ENCODE data around the gene UBE3C. TPM values are rescaled to one million over a fixed set of nuclear protein-coding genes. Genes with fewer than 3 reads are reported as not detected.
"Not testable (repeated sequence)": the region's sequence is repeated elsewhere in the genome, so short reads cannot be mapped to it uniquely, and the experiment has no call there.

Gene UBE3C
- total RNA-seq, 2 donors from 2014 or later, result 35.8 to 35.9 TPM

DNA sequence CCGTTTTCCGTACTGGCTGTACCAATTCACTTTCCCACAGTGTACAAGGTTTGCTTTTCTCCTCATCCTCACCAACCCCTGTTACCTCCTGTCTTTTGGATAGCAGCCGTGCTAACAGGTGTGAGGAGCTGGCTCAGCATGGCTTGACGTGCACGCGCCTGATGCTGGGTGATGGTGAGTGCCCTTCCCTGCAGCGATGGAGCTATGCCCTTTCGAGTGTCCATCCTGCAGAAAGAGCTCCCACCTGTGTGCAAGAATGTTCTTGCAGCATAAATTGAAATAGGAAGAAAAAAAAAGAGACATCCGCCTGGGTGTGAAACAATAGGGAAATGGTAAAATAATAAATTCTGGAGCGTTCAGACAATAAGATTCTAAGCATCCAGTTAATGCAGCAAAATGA is 9.5 kb upstream of the UBE3C start:
- Histone ChIP-seq H3K4me1 (no peaks in the 10 kb centered on the region), H3K36me3 (replicated peaks in 1 of 2; ENCODE audit: insufficient read depth in 1 of 2, low read depth in 2 of 2) (no peaks in the 10 kb centered on the region), H3K9me3 (no peaks in the 10 kb centered on the region), H3K27ac (no peak overlapping the region), H3K27me3 (no peaks in the 10 kb centered on the region), H3K4me3 (no peak overlapping the region)
- ATAC-seq (no peak), DNase-seq (peak in 3 of 4 donors; percentile 34 to 49 (median 43))
- 47 to 59% methylated on average over 10 of the region's 10 CpGs for WGBS, 2 donors
- intact Hi-C loops (cut with DNase I), result no loop called here
- TF ChIP-seq, protein P1, sequence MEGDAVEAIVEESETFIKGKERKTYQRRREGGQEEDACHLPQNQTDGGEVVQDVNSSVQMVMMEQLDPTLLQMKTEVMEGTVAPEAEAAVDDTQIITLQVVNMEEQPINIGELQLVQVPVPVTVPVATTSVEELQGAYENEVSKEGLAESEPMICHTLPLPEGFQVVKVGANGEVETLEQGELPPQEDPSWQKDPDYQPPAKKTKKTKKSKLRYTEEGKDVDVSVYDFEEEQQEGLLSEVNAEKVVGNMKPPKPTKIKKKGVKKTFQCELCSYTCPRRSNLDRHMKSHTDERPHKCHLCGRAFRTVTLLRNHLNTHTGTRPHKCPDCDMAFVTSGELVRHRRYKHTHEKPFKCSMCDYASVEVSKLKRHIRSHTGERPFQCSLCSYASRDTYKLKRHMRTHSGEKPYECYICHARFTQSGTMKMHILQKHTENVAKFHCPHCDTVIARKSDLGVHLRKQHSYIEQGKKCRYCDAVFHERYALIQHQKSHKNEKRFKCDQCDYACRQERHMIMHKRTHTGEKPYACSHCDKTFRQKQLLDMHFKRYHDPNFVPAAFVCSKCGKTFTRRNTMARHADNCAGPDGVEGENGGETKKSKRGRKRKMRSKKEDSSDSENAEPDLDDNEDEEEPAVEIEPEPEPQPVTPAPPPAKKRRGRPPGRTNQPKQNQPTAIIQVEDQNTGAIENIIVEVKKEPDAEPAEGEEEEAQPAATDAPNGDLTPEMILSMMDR (IDR thresholded peaks at IDR 0.05), result peak in 3 of 7 experiments; percentile 6 to 34 (median 22)
- no peak for TF ChIP-seq POLR2A (IDR thresholded peaks at IDR 0.05)

GRCh38 chr7:157129907-157130460 is 8.7 kb upstream of the UBE3C start:
- no peak for TF ChIP-seq POLR2A (IDR thresholded peaks at IDR 0.05)
- TF ChIP-seq, protein P1 (IDR thresholded peaks at IDR 0.05), result no peak
- DNase-seq, result no peak
- intact Hi-C loops (cut with DNase I), result loop anchor here (10.0 kb wide), 1 partner anchor 125 kb away; no protein-coding TSS in a partner anchor
- H3K4me1 ChIP-seq, result no peaks in the 10 kb centered on the region
- H3K4me3 ChIP-seq, result no peak overlapping the region
- ATAC-seq, result no peak
- H3K27me3 ChIP-seq, result no peaks in the 10 kb centered on the region
- no peaks in the 10 kb centered on the region for H3K36me3 ChIP-seq (replicated peaks in 1 of 2; ENCODE audit: insufficient read depth in 1 of 2, low read depth in 2 of 2)
- no peak overlapping the region for H3K27ac ChIP-seq
- 59 to 69% methylated on average over 15 of the region's 15 CpGs for WGBS, 2 donors
- H3K9me3 ChIP-seq, result no peaks in the 10 kb centered on the region

DNA sequence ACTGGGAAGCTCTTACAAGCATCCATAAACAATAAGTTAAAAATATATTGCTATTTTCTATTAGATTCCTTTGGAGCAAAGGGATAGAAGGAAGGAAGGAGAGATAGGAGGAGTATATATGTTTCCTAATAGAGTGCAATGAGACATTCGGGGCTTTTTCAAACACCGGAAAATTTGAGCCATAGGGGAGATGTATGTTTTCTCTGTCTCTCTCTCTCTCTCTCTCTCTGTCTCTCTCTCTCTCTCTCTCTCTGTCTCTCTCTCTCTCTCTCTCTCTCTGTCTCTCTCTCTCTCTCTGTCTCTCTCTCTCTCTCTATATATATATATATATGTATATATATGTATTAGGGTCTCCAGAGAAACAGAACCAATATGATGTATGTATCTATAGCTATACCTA is 7.9 kb upstream of the UBE3C start:
- intact Hi-C loops (cut with DNase I), result loop anchor here (10.0 kb wide), 1 partner anchor 126 kb away; no protein-coding TSS in a partner anchor
- not testable (repeated sequence) for DNase-seq; ATAC-seq; H3K36me3 ChIP-seq (replicated peaks in 1 of 2; ENCODE audit: insufficient read depth in 1 of 2, low read depth in 2 of 2); H3K4me3 ChIP-seq; H3K27me3 ChIP-seq; H3K27ac ChIP-seq; H3K4me1 ChIP-seq; H3K9me3 ChIP-seq
- WGBS, 2 donors, result 67 to 69% methylated on average over 2 of the region's 2 CpGs

DNA sequence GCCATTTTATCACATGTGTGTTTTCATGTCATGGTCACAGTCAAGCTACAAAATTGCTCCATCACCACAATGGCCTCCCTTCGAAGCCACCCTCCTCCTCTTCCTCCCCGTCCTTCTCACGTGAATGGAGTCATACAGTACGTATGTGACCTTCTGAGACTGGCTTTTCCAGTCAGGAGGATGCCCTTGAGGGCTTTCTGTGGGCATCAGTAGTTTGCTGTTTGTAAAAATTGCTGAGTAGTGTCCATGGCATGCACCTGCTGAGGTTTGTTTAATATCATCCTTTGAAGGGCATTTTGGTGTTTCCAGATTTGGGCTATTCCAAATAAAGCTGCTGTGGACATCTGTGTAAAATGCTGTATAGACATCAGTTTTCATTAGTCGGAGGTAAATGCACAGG is 5.9 kb upstream of the UBE3C start:
- 63 to 79% methylated on average over 5 of the region's 5 CpGs for WGBS, 2 donors
- ATAC-seq (no peak), DNase-seq (no peak)
- H3K27ac ChIP-seq, result no peak overlapping the region
- H3K4me3 ChIP-seq, result no peak overlapping the region
- no peaks in the 10 kb centered on the region for H3K36me3 ChIP-seq (replicated peaks in 1 of 2; ENCODE audit: insufficient read depth in 1 of 2, low read depth in 2 of 2)
- TF ChIP-seq POLR2A (IDR thresholded peaks at IDR 0.05), result no peak
- TF ChIP-seq, protein P1 (IDR thresholded peaks at IDR 0.05), result no peak
- H3K9me3 ChIP-seq, result no peaks in the 10 kb centered on the region
- peaks cover 2% of the 10 kb centered on the region for H3K4me1 ChIP-seq
- intact Hi-C loops (cut with DNase I), result loop anchor here (10.0 kb wide), 1 partner anchor 128 kb away; no protein-coding TSS in a partner anchor
- no peaks in the 10 kb centered on the region for H3K27me3 ChIP-seq

GRCh38 chr7:157133304-157133703 is 5.4 kb upstream of the UBE3C start:
- DNase-seq (no peak), ATAC-seq (no peak)
- 85 to 88% methylated on average over 2 of the region's 2 CpGs for WGBS, 2 donors
- Histone ChIP-seq H3K27me3 (no peaks in the 10 kb centered on the region), H3K27ac (no peak overlapping the region), H3K9me3 (no peaks in the 10 kb centered on the region), H3K4me3 (no peak overlapping the region), H3K36me3 (replicated peaks in 1 of 2; ENCODE audit: insufficient read depth in 1 of 2, low read depth in 2 of 2) (no peaks in the 10 kb centered on the region), H3K4me1 (peaks cover 7% of the 10 kb centered on the region)
- TF ChIP-seq, protein P1 (IDR thresholded peaks at IDR 0.05), result no peak
- TF ChIP-seq POLR2A (IDR thresholded peaks at IDR 0.05), result no peak
- intact Hi-C loops (cut with DNase I), result loop anchor here (10.0 kb wide), 1 partner anchor 129 kb away; no protein-coding TSS in a partner anchor
